Measurements from ENCODE around the gene SLC4A2.

DNA sequence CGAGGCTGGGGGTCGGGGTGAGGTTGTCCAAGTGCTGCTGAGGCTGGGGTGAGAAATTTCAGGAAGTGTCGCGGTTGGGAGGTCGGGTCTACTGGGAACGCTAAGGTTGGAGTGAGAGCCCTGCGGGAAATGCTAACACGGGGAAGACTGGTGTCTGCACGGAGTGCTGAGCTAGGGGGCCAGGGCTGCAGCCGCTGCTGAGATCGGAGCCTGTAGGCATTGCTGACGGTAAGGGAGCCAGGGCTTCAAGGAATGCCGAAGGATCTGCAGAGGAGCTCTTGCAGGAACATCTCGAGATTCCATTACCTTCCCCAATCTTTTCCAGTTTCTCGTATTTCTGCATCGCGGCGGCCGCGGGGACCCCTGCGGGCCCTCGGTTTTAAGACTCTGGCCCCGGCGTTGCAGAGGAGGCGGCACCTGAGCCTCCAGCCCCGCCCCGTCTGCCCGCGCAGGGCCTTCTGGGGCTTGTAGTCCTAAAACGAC, 1.8 kb upstream of the SLC4A2 start, which contains the start of gene CDK5:
- TF ChIP-seq CTCF (IDR thresholded peaks at IDR 0.05): no peak
- no peak for TF ChIP-seq POLR2A (IDR thresholded peaks at IDR 0.05)
- TF ChIP-seq EP300 (IDR thresholded peaks at IDR 0.05): no peak

Data from tibial nerve (tissue), 4 donors.